Neural crest cell (in vitro differentiated cells): ENCODE measurements around the gene UMAD1. TPM values are rescaled to one million over a fixed set of nuclear protein-coding genes. Genes with fewer than 3 reads are reported as not detected.

Source experiments
- DNase-seq: peaks from one replicate; pipeline ENCODE4 v3.0.0; 2021; ENCODE audit warnings: low read depth, mixed read lengths, low spot score
- H3K27ac Mint-ChIP-seq: one replicate; pipeline ENCODE4 v1.8.0; 2021; ENCODE audit warnings: mild to moderate bottlenecking, mixed read lengths; ENCODE audit not compliant: unreplicated experiment
- H3K27me3 Mint-ChIP-seq: 2 replicates; pipeline ENCODE4 v1.8.0; 2021; ENCODE audit warnings: low read depth, mild to moderate bottlenecking, mixed read lengths
- H3K36me3 Mint-ChIP-seq: 2 replicates; pipeline ENCODE4 v1.8.0; 2021; ENCODE audit warnings: low read depth, mild to moderate bottlenecking, mixed read lengths
- H3K4me1 Mint-ChIP-seq: 2 replicates; pipeline ENCODE4 v1.8.0; 2021; ENCODE audit warnings: mixed read lengths
- H3K4me3 Mint-ChIP-seq: one replicate; pipeline ENCODE4 v1.8.0; 2021; ENCODE audit warnings: mild to moderate bottlenecking, mixed read lengths
- H3K9me3 Mint-ChIP-seq: 2 replicates; pipeline ENCODE4 v1.8.0; 2021; ENCODE audit warnings: mixed read lengths
- CTCF ChIP-seq: fragments of 200-600 bp; sonication (generic); conservative IDR thresholded peaks from 2 replicates; pipeline ENCODE4 v1.5.0; 2021; ENCODE audit warnings: antibody characterized with exemption, mild to moderate bottlenecking
- total RNA-seq: library from RNA; stranded (reverse); gene quantifications from 2 replicates; pipeline ENCODE4 v1.2.1, GENCODE V29; 2021

The UMAD1 gene
- total RNA-seq, 1 donor from 2014 or later: 9.8 TPM

- H3K9me3 Mint-ChIP-seq: peaks cover 3% of the 10 kb centered on the region
- no peak for TF ChIP-seq CTCF
- no peak for DNase-seq
- H3K36me3 Mint-ChIP-seq: no peaks in the 10 kb centered on the region
- no peak overlapping the region for H3K4me3 Mint-ChIP-seq
- no peak overlapping the region for H3K27ac Mint-ChIP-seq
- peaks cover 17% of the 10 kb centered on the region for H3K4me1 Mint-ChIP-seq
- no peaks in the 10 kb centered on the region for H3K27me3 Mint-ChIP-seq
Observed at GRCh38 chr7:7918736-7919448, 278.3 kb downstream of the UMAD1 start.

GRCh38 chr7:7919449-7919945 is 278.9 kb downstream of the UMAD1 start:
- TF ChIP-seq CTCF: no peak
- Mint-ChIP-seq H3K27me3 (no peaks in the 10 kb centered on the region), H3K9me3 (peaks cover 3% of the 10 kb centered on the region), H3K36me3 (peaks cover 4% of the 10 kb centered on the region), H3K4me3 (no peak overlapping the region), H3K27ac (no peak overlapping the region), H3K4me1 (peaks cover 23% of the 10 kb centered on the region)
- DNase-seq: no peak

DNA sequence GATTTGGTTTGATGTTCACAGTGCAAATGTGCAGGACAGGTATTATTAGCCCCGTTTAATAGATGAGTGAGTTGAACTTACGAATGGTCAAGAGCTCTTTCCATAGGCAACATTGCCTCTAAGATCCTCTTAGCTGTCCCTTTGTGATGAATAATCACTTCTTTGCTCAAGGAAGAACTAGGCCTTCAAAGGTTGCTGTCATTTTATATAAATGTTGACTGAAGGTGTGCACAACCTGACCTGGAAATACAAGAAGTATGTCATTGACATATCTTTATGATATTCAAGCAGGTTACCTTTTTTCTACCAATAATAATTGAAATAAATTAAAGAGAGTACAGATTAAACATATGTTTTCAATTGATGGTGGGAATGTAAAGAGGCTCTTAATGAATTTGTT is 279.5 kb downstream of the UMAD1 start:
- Mint-ChIP-seq H3K27ac (no peak overlapping the region), H3K27me3 (no peaks in the 10 kb centered on the region), H3K36me3 (peaks cover 4% of the 10 kb centered on the region), H3K9me3 (peaks cover 3% of the 10 kb centered on the region), H3K4me3 (no peak overlapping the region), H3K4me1 (peaks cover 23% of the 10 kb centered on the region)
- no peak for DNase-seq
- no peak for TF ChIP-seq CTCF

DNA sequence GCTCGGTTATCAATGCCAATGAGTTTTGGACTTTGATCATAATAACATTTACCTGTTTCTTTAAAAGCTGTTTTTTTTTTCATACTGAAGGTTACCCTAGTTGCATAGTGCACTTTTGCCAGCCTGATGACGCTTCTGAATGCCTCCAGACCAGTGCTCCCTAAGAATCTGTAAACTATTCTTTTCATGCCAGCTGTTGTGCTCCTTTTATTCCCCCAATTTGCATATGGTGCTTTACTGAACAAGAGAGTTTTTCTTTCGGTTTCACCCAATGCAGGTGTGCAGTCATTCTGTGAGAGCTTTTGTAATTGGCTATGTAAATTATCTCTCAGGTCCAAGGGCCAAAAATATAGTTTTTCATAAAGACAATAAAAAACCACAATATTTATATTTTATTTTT is 279.9 kb downstream of the UMAD1 start:
- no peak overlapping the region for H3K4me3 Mint-ChIP-seq
- H3K27me3 Mint-ChIP-seq: no peaks in the 10 kb centered on the region
- no peak overlapping the region for H3K27ac Mint-ChIP-seq
- H3K36me3 Mint-ChIP-seq: peaks cover 4% of the 10 kb centered on the region
- no peak for TF ChIP-seq CTCF
- H3K4me1 Mint-ChIP-seq: peaks cover 23% of the 10 kb centered on the region
- peaks cover 3% of the 10 kb centered on the region for H3K9me3 Mint-ChIP-seq
- no peak for DNase-seq

GRCh38 chr7:7921830-7922229 is 281.3 kb downstream of the UMAD1 start:
- Mint-ChIP-seq H3K4me3 (no peak overlapping the region), H3K9me3 (no peaks in the 10 kb centered on the region), H3K27me3 (no peaks in the 10 kb centered on the region), H3K36me3 (peaks cover 4% of the 10 kb centered on the region), H3K27ac (no peak overlapping the region), H3K4me1 (peaks cover 23% of the 10 kb centered on the region)
- TF ChIP-seq CTCF: no peak
- no peak for DNase-seq
